HepG2 (cell line): ENCODE results near the gene SCRT2. TPM values are rescaled to one million over a fixed set of nuclear protein-coding genes. Genes with fewer than 3 reads are reported as not detected.

Experiments
- ATAC-seq: fragments of 200-7000 bp; cut with Tn5 transposase; 3 replicates; pipeline ENCODE4 v1.9.1; 2020; ENCODE audit warnings: mild to moderate bottlenecking, moderate library complexity
- BruUV-seq: library from RNA; stranded (reverse); fragments of 400-500 nt; replicated peaks from 2 replicates; lab custom pipeline; 2021; lab: Mats Ljungman, UMichigan
- CTCF ChIA-PET: fragments of 300-600 bp; formaldehyde crosslinking; extraction: SDS; loops from one replicate; lab custom pipeline; 2021; ENCODE audit warnings: low total read pairs, inconsistent platforms, low intra/inter-chr PET ratio; lab: Yijun Ruan, JAX
- POLR2A ChIA-PET: fragments of 350-600 bp; sonication (Branson Sonifier 250); formaldehyde crosslinking; loops from one replicate; lab custom pipeline; 2020; ENCODE audit warnings: antibody characterized with exemption, inconsistent platforms; lab: Yijun Ruan, JAX
- DNase-seq: peaks from one replicate; pipeline ENCODE4 v3.0.0-alpha.2; 2015; ENCODE audit warnings: low spot score
- FAIRE-seq: peaks from 3 replicates; lab custom pipeline; 2011; peaks lifted over from hg19 to GRCh38; lab: Jason Lieb, UNC
- H2AFZ ChIP-seq: one replicate; pipeline ENCODE4 v1.6.1; 2011; ENCODE audit warnings: low read length, inconsistent platforms
- H3K27ac ChIP-seq: fragments of 300-600 bp; 3 replicates; pipeline ENCODE4 v1.8.0; 2011; ENCODE audit warnings: mixed run types, mild to moderate bottlenecking, mixed read lengths, low read length, inconsistent platforms; ENCODE audit not compliant: insufficient read depth; ENCODE audit errors: extremely low read length
- H3K27me3 ChIP-seq, 2 experiments: fragments of 200-600 bp in 1 of 2; 2 replicates in 1 of 2; 3 replicates in 1 of 2; pipeline versions ENCODE4 v1.6.0 to v1.8.0; 2011; ENCODE audit warnings: low read length in 2 of 2, mild to moderate bottlenecking in 2 of 2, moderate library complexity in 2 of 2, inconsistent platforms in 1 of 2; ENCODE audit not compliant: insufficient read depth in 2 of 2, control insufficient read depth in 1 of 2
- H3K36me3 ChIP-seq, 2 experiments: fragments of 200-600 bp in 1 of 2; replicated peaks in 1 of 2; 2 replicates in 1 of 2; 3 replicates in 1 of 2; pipeline versions ENCODE4 v1.5.1 to v1.8.0; 2011; ENCODE audit warnings: low read length in 2 of 2, inconsistent platforms in 1 of 2; ENCODE audit not compliant: insufficient read depth in 2 of 2, control insufficient read depth in 1 of 2
- H3K4me1 ChIP-seq: 2 replicates; pipeline ENCODE4 v1.5.1; 2012; ENCODE audit warnings: low read length, inconsistent platforms; ENCODE audit not compliant: insufficient read depth
- H3K4me2 ChIP-seq: 2 replicates; pipeline ENCODE4 v1.6.0; 2011; ENCODE audit warnings: low read depth, low read length, inconsistent platforms
- H3K4me3 ChIP-seq, 3 experiments: fragments of 200-600 bp in 1 of 3; sonication (generic), shearing (Covaris generic) in 1 of 3; replicated peaks in 1 of 3; 2 replicates each; pipeline ENCODE4 v1.5.1; 2011 to 2016; ENCODE audit warnings: low read length in 3 of 3, inconsistent platforms in 2 of 3, low read depth in 2 of 3, mild to moderate bottlenecking in 2 of 3, control low read depth in 1 of 3, mixed read lengths in 1 of 3; ENCODE audit not compliant: insufficient read depth in 1 of 3
- H3K79me2 ChIP-seq: one replicate; pipeline ENCODE4 v1.6.1; 2011; ENCODE audit warnings: low read length, inconsistent platforms; ENCODE audit not compliant: insufficient read depth
- H3K9ac ChIP-seq: 2 replicates; pipeline ENCODE4 v1.6.0; 2011; ENCODE audit warnings: mild to moderate bottlenecking, low read depth, low read length, inconsistent platforms; ENCODE audit not compliant: insufficient read depth
- H3K9me3 ChIP-seq: 2 replicates; pipeline ENCODE4 v1.5.1; 2012; ENCODE audit warnings: mild to moderate bottlenecking, low read length
- H4K20me1 ChIP-seq: 2 replicates; pipeline ENCODE4 v1.6.0; 2011; ENCODE audit warnings: inconsistent platforms, mild to moderate bottlenecking, low read length, moderate library complexity; ENCODE audit not compliant: insufficient read depth
- FIP1L1 ChIP-seq: fragments of 200-400 bp; formaldehyde crosslinking; IDR thresholded peaks from 2 replicates; pipeline ENCODE4 v1.6.1; 2018; ENCODE audit warnings: low read depth, mild to moderate bottlenecking, low read length, moderate library complexity, borderline replicate concordance; ENCODE audit not compliant: insufficient read depth
- FOXK2 ChIP-seq: fragments of 450-650 bp; IDR thresholded peaks from 2 replicates; pipeline ENCODE4 v1.6.1; 2016
- KLF9 ChIP-seq: IDR thresholded peaks from 2 replicates; pipeline ENCODE4 v1.6.1; 2016; ENCODE audit warnings: low read depth
- NFE2 ChIP-seq: sonication (generic); formaldehyde crosslinking; IDR thresholded peaks from 2 replicates; pipeline ENCODE4 v1.4.0; 2020; ENCODE audit warnings: missing genetic modification reagents
- PCBP1 ChIP-seq: fragments of 200-400 bp; formaldehyde crosslinking; IDR thresholded peaks from 2 replicates; pipeline ENCODE4 v1.6.1; 2017; ENCODE audit warnings: mild to moderate bottlenecking, low read depth, low read length, borderline replicate concordance
- SP5 ChIP-seq: IDR thresholded peaks from 2 replicates; pipeline ENCODE4 v1.6.1; 2016; ENCODE audit warnings: low read depth, borderline replicate concordance
- SRSF1 ChIP-seq: fragments of 200-400 bp; formaldehyde crosslinking; optimal IDR thresholded peaks from 2 replicates; pipeline ENCODE3; 2017; ENCODE audit warnings: mild to moderate bottlenecking, low read depth, low read length, moderate library complexity
- ZMAT3 ChIP-seq: sonication (generic); formaldehyde crosslinking; conservative IDR thresholded peaks from 2 replicates; pipeline ENCODE4 v1.7.0; 2021; ENCODE audit warnings: missing genetic modification reagents
- ZNF143 ChIP-seq: sonication (generic); formaldehyde crosslinking; IDR thresholded peaks from 2 replicates; pipeline ENCODE4 v1.4.0; 2020; ENCODE audit warnings: missing genetic modification reagents
- ZNF333 ChIP-seq: sonication (generic); formaldehyde crosslinking; IDR thresholded peaks from 2 replicates; pipeline ENCODE4 v1.4.0; 2020; ENCODE audit warnings: mild to moderate bottlenecking, missing genetic modification reagents, borderline replicate concordance
- ZSCAN25 ChIP-seq: sonication (generic); formaldehyde crosslinking; IDR thresholded peaks from 2 replicates; pipeline ENCODE4 v1.8.0; 2022; ENCODE audit warnings: mild to moderate bottlenecking, missing genetic modification reagents
- WGBS: methylation state at CpG from one replicate; pipeline ENCODE4 v1.1.6; 2017; ENCODE audit warnings: low lambda C conversion rate; 5-methylcytosine and 5-hydroxymethylcytosine counted together
- in situ Hi-C: cut with HindIII; loops from 2 replicates; pipeline ENCODE4 v1.10.0; 2017; ENCODE audit warnings: low pct_unique_long_range_greater_than_20kb; ENCODE audit not compliant: extremely low pct_ligation_motif_present
- intact Hi-C: fragments of 100-400 bp; cut with micrococcal nuclease; formaldehyde crosslinking; loops from one replicate; pipeline ENCODE4 v1.10.0; 2022; ENCODE audit not compliant: unreplicated experiment
- polyA plus RNA-seq, 8 experiments: library from polyadenylated mRNA; depleted of rRNA in 3 of 8; stranded (reverse) in 7 of 8; unstranded in 1 of 8; fragments of >200 nt; fragmentation: Illumina TruSeq in 4 of 8; extraction: Trizol in 4 of 8; gene quantifications; 2 replicates each; pipeline versions ENCODE4 v1.2.1 to v1.2.3, GENCODE V29; 2011 to 2016; ENCODE audit warnings: low read depth in 4 of 8, missing spikeins in 1 of 8, mixed read lengths in 1 of 8; ENCODE audit not compliant: insufficient read depth in 1 of 8
- total RNA-seq, 5 experiments: library from RNA; depleted of rRNA; stranded (reverse); fragments of >200 nt; fragmentation: Illumina TruSeq; extraction: Trizol; gene quantifications; 2 replicates each; pipeline ENCODE4 v1.2.3, GENCODE V29; 2016; ENCODE audit warnings: low read depth in 1 of 5
- TF ChIP-seq, protein P1 (sequence below): sonication (generic); formaldehyde crosslinking; IDR thresholded peaks from 2 replicates; pipeline ENCODE4 v1.5.0; 2020; ENCODE audit warnings: missing genetic modification reagents
- TF ChIP-seq, protein P2 (sequence below): sonication (generic); formaldehyde crosslinking; IDR thresholded peaks from 2 replicates; pipeline ENCODE4 v1.4.0; 2020; ENCODE audit warnings: missing genetic modification reagents

The SCRT2 gene
- total and polyA plus RNA-seq, 2 of the 13 experiments (the other 11 are each of a cell fraction or from before 2014, with no cell fraction given) = not detected

DNA sequence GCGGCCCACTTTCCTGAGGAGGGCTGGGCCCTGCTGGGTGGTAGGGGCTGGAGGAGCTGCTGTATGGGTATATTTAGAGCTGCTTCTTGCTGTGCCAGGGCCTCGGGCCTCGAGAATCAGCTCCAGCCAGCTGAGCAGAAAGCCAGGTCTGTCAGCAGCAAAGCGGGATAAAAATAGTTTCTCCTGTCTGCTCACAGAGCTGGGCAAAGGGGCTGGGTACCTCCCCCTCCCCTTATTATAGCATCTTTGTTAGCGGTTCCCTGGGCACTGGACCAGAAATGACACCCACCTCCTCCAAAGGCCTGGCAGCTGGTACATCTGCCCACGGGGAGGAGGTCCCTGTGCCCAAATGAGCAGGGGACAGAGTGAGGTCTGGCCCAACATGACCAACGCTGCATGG, 6.0 kb downstream of the SCRT2 start:
- H3K4me1 ChIP-seq = peaks cover 6% of the 10 kb centered on the region
- FAIRE-seq (no peak), ATAC-seq (no peak), DNase-seq (no peak)
- H3K27me3 ChIP-seq = peaks cover 14 to 66% of the 10 kb centered on the region in 2 experiments; a peak in 4 of 5 replicates
- TF ChIP-seq, protein P1, sequence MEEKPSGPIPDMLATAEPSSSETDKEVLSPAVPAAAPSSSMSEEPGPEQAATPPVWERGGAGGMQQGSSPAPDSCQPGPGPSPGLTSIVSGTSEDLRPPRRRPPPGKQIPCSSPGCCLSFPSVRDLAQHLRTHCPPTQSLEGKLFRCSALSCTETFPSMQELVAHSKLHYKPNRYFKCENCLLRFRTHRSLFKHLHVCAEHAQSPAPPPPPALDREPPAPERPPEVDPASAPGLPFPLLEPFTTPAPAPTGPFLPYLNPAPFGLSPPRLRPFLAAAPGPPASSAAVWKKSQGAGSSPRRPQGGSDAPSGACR (CRISPR knock-in tag) = no peak
- no peak for TF ChIP-seq NFE2 (CRISPR knock-in tag)
- TF ChIP-seq PCBP1 = no peak
- no peak for TF ChIP-seq FIP1L1
- no peak for TF ChIP-seq SP5 (CRISPR knock-in tag)
- TF ChIP-seq ZMAT3 (CRISPR knock-in tag) = no peak
- TF ChIP-seq ZNF333 (CRISPR knock-in tag) = no peak
- no peak for TF ChIP-seq FOXK2
- no peak for TF ChIP-seq ZNF143 (CRISPR knock-in tag)
- TF ChIP-seq KLF9 (CRISPR knock-in tag) = no peak
- no peak for TF ChIP-seq ZSCAN25 (CRISPR knock-in tag)
- TF ChIP-seq SRSF1 = no peak
- TF ChIP-seq, protein P2, sequence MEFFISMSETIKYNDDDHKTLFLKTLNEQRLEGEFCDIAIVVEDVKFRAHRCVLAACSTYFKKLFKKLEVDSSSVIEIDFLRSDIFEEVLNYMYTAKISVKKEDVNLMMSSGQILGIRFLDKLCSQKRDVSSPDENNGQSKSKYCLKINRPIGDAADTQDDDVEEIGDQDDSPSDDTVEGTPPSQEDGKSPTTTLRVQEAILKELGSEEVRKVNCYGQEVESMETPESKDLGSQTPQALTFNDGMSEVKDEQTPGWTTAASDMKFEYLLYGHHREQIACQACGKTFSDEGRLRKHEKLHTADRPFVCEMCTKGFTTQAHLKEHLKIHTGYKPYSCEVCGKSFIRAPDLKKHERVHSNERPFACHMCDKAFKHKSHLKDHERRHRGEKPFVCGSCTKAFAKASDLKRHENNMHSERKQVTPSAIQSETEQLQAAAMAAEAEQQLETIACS (CRISPR knock-in tag) = no peak
- in situ Hi-C loops (no loop called here), intact Hi-C loops (no loop called here)
- BruUV-seq = no TSS peak
- H3K4me3 ChIP-seq = no peak overlapping the region
- no peaks in the 10 kb centered on the region for H3K36me3 ChIP-seq
- H3K27ac ChIP-seq = no peak overlapping the region
- H3K9me3 ChIP-seq = no peaks in the 10 kb centered on the region
- POLR2A ChIA-PET = no interaction called here
- CTCF ChIA-PET = no interaction called here
- no peak overlapping the region for H3K9ac ChIP-seq
- H4K20me1 ChIP-seq = peaks cover 10% of the 10 kb centered on the region; the same call in 1 of the 2 replicates
- WGBS = 11% methylated on average over 7 of the region's 7 CpGs
- H2AFZ ChIP-seq = no peak overlapping the region
- H3K4me2 ChIP-seq = no peak overlapping the region
- H3K79me2 ChIP-seq = no peaks in the 10 kb centered on the region
